PC-3 (cell line): ENCODE data around the gene KCNJ15. TPM values are rescaled to one million over a fixed set of nuclear protein-coding genes. Genes with fewer than 3 reads are reported as not detected.

Source experiments
- ATAC-seq: fragments of 200-7000 bp; cut with Tn5 transposase; 2 replicates; pipeline ENCODE4 v1.9.1; 2020; ENCODE audit warnings: mild to moderate bottlenecking, moderate library complexity
- BruUV-seq: library from RNA; stranded (reverse); fragments of 400-500 nt; replicated peaks from 2 replicates; lab custom pipeline; 2021; lab: Mats Ljungman, UMichigan
- CTCF ChIA-PET: fragments of 300-600 bp; sonication (Branson Sonifier 250); formaldehyde crosslinking; loops from one replicate; lab custom pipeline; 2022; ENCODE audit warnings: antibody characterized with exemption; lab: Charles Lee
- POLR2A ChIA-PET: fragments of 300-600 bp; sonication (Branson Sonifier 250); formaldehyde crosslinking; loops from one replicate; lab custom pipeline; 2022; ENCODE audit warnings: antibody characterized with exemption; ENCODE audit not compliant: unreplicated experiment; lab: Charles Lee
- DNase-seq: peaks from one replicate; pipeline ENCODE4 v3.0.0-alpha.2; 2015
- H2AFZ ChIP-seq: fragments of 300-600 bp; sonication (generic); 2 replicates; pipeline ENCODE4 v1.6.0; 2016; ENCODE audit warnings: antibody characterized with exemption, low read length
- H3F3A ChIP-seq: fragments of 300-600 bp; sonication (generic); one replicate; pipeline ENCODE4 v1.6.0; 2017; ENCODE audit warnings: antibody characterized with exemption, low read length, control low read depth, mild to moderate bottlenecking; ENCODE audit not compliant: unreplicated experiment
- H3K27ac ChIP-seq: fragments of 300-600 bp; sonication (generic); 2 replicates; pipeline ENCODE4 v1.5.1; 2016; ENCODE audit warnings: mild to moderate bottlenecking, low read length
- H3K27me3 ChIP-seq: fragments of 300-600 bp; sonication (generic); 2 replicates; pipeline ENCODE4 v1.6.1; 2016; ENCODE audit warnings: low read length, mixed read lengths
- H3K36me3 ChIP-seq: fragments of 300-600 bp; sonication (generic); 2 replicates; pipeline ENCODE4 v1.6.1; 2016; ENCODE audit warnings: low read depth, mixed run types, low read length, mixed read lengths
- H3K4me1 ChIP-seq: fragments of 300-600 bp; sonication (generic); 2 replicates; pipeline ENCODE4 v1.5.1; 2016; ENCODE audit warnings: low read length; ENCODE audit not compliant: insufficient read depth
- H3K4me2 ChIP-seq: fragments of 300-600 bp; sonication (generic); 2 replicates; pipeline ENCODE4 v1.6.0; 2016; ENCODE audit warnings: low read length
- H3K4me3 ChIP-seq: fragments of 300-600 bp; sonication (generic); 2 replicates; pipeline ENCODE4 v1.5.1; 2016; ENCODE audit warnings: mild to moderate bottlenecking, low read length, mixed read lengths
- H3K79me2 ChIP-seq: fragments of 300-600 bp; sonication (generic); 2 replicates; pipeline ENCODE4 v1.6.1; 2017; ENCODE audit warnings: low read length, mixed read lengths
- H3K9ac ChIP-seq: fragments of 300-600 bp; sonication (generic); 2 replicates; pipeline ENCODE4 v1.6.0; 2016; ENCODE audit warnings: mild to moderate bottlenecking, low read length
- H3K9me2 ChIP-seq: fragments of 300-600 bp; sonication (generic); replicated peaks from 2 replicates; pipeline ENCODE4 v1.6.1; 2016; ENCODE audit warnings: mixed run types, low read length, mixed read lengths
- H3K9me3 ChIP-seq: fragments of 300-600 bp; sonication (generic); 2 replicates; pipeline ENCODE4 v1.6.1; 2016; ENCODE audit warnings: low read length, mixed read lengths
- H4K20me1 ChIP-seq: fragments of 300-600 bp; sonication (generic); 2 replicates; pipeline ENCODE4 v1.6.1; 2016; ENCODE audit warnings: low read length, mixed read lengths
- EZH2 ChIP-seq: fragments of 300-600 bp; sonication (generic); IDR thresholded peaks from one replicate; pipeline ENCODE4 v1.6.1; 2017; ENCODE audit warnings: antibody characterized with exemption, mild to moderate bottlenecking, low read length; ENCODE audit not compliant: unreplicated experiment
- EZH2phosphoT487 ChIP-seq: fragments of 300-600 bp; sonication (generic); IDR thresholded peaks from 2 replicates; pipeline ENCODE4 v1.6.1; 2018; ENCODE audit warnings: mild to moderate bottlenecking, antibody characterized with exemption, low read length, borderline replicate concordance
- intact Hi-C: fragments of 100-400 bp; cut with micrococcal nuclease; formaldehyde crosslinking; loops from 2 replicates; pipeline ENCODE4 v1.9.0; 2023
- total RNA-seq: library from RNA; depleted of rRNA; stranded (reverse); fragments of >200 nt; gene quantifications from 2 replicates; pipeline ENCODE4 v1.2.3, GENCODE V29; 2014
- TF ChIP-seq, protein P1 (sequence below): fragments of 300-600 bp; sonication (generic); conservative IDR thresholded peaks from 2 replicates; pipeline ENCODE4 v1.5.1; 2017; ENCODE audit warnings: antibody characterized with exemption, low read depth, mild to moderate bottlenecking, low read length

The KCNJ15 gene
- total RNA-seq, 1 experiment from 2014 or later = 0.26 TPM

DNA sequence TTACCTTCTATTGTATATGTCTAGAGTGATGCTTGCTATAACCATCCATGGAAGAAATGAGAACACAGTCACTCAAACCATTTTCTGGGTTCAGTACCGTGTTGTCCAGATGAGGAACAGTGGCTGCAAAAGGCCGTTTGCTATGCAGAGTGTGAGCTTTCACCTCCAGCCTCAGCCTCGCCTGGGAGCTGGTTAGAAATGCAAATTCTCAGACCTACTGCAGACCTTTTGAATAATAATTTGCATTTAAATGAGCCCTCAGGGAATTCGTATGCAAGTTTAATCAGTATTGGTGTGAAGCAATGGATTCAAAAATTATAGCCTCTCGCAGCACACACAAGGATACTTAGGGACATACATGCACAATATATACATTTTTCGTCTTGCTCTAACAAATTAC lies 24.1 kb downstream of the KCNJ15 start:
- H3K27me3 ChIP-seq = no peaks in the 10 kb centered on the region
- no peak overlapping the region for H2AFZ ChIP-seq
- ATAC-seq (no peak), DNase-seq (no peak)
- H4K20me1 ChIP-seq = no peaks in the 10 kb centered on the region
- no peak overlapping the region for H3K4me3 ChIP-seq
- H3K4me1 ChIP-seq = peaks cover 20% of the 10 kb centered on the region
- H3K79me2 ChIP-seq = no peaks in the 10 kb centered on the region
- no peak for TF ChIP-seq EZH2
- TF ChIP-seq EZH2phosphoT487 = no peak
- TF ChIP-seq, protein P1, sequence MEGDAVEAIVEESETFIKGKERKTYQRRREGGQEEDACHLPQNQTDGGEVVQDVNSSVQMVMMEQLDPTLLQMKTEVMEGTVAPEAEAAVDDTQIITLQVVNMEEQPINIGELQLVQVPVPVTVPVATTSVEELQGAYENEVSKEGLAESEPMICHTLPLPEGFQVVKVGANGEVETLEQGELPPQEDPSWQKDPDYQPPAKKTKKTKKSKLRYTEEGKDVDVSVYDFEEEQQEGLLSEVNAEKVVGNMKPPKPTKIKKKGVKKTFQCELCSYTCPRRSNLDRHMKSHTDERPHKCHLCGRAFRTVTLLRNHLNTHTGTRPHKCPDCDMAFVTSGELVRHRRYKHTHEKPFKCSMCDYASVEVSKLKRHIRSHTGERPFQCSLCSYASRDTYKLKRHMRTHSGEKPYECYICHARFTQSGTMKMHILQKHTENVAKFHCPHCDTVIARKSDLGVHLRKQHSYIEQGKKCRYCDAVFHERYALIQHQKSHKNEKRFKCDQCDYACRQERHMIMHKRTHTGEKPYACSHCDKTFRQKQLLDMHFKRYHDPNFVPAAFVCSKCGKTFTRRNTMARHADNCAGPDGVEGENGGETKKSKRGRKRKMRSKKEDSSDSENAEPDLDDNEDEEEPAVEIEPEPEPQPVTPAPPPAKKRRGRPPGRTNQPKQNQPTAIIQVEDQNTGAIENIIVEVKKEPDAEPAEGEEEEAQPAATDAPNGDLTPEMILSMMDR = no peak
- H3K9ac ChIP-seq = no peak overlapping the region
- peaks cover 4% of the 10 kb centered on the region for H3F3A ChIP-seq
- H3K9me3 ChIP-seq = no peaks in the 10 kb centered on the region
- CTCF ChIA-PET = no interaction called here
- no peak overlapping the region for H3K27ac ChIP-seq
- no peaks in the 10 kb centered on the region for H3K9me2 ChIP-seq
- no TSS peak for BruUV-seq
- no peaks in the 10 kb centered on the region for H3K36me3 ChIP-seq
- POLR2A ChIA-PET = no interaction called here
- intact Hi-C loops = no loop called here
- H3K4me2 ChIP-seq = no peak overlapping the region

DNA sequence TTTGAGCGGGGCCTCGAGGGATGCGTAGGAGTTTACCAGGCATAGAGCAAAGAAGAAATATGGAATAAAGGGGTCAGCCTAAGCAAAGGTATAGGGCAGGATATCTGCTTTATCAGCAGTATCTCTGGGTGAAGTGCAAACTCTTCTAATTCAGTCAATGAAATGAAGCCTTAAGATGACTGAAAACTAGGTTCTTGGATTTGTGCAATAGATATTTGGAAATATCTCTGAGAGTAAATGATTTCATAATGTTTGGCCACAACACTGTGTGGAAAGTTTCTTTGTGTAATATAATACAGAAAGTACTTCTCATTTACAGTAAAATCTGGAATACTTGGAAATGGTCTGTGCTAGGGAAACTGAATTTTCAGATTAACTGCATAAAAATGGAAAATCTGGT lies 26.1 kb downstream of the KCNJ15 start:
- H3K9ac ChIP-seq = no peak overlapping the region
- H3K4me1 ChIP-seq = peaks cover 13% of the 10 kb centered on the region
- H3K36me3 ChIP-seq = no peaks in the 10 kb centered on the region
- no peak overlapping the region for H2AFZ ChIP-seq
- H3K27ac ChIP-seq = no peak overlapping the region
- ATAC-seq = no peak
- ChIA-PET CTCF (no interaction called here), POLR2A (no interaction called here)
- no peaks in the 10 kb centered on the region for H3K27me3 ChIP-seq
- BruUV-seq = no TSS peak
- H3K9me3 ChIP-seq = no peaks in the 10 kb centered on the region
- no peaks in the 10 kb centered on the region for H4K20me1 ChIP-seq
- no peaks in the 10 kb centered on the region for H3K79me2 ChIP-seq
- no peak overlapping the region for H3K4me3 ChIP-seq
- no peak for DNase-seq
- peaks cover 4% of the 10 kb centered on the region for H3F3A ChIP-seq
- TF ChIP-seq EZH2 (no peak), EZH2phosphoT487 (no peak)
- TF ChIP-seq, protein P1 = no peak
- intact Hi-C loops = no loop called here
- H3K9me2 ChIP-seq = no peaks in the 10 kb centered on the region
- no peak overlapping the region for H3K4me2 ChIP-seq

DNA sequence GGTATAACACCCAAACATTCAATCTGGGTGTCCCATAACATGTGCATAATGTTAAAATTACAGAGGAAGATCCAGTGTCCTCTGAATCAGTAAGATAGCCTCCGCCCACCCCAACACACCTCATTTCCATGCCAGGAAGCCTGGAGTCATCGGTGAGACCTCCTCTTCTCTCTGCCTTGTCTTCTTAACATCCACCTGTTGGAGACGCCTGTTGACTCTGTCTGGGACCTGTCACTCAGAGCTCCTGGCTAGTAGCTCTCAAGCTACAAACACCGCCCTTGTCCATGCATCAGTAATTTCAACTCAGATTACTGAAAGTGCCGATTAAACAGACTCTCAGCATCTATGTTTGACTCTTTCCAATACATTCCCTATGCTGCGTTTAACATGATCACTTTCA lies 27.4 kb downstream of the KCNJ15 start:
- H3K4me1 ChIP-seq = peaks cover 2% of the 10 kb centered on the region
- H3K4me2 ChIP-seq = no peak overlapping the region
- H3K9ac ChIP-seq = no peak overlapping the region
- no peaks in the 10 kb centered on the region for H4K20me1 ChIP-seq
- H3K9me2 ChIP-seq = no peaks in the 10 kb centered on the region
- H3K27ac ChIP-seq = no peak overlapping the region
- no TSS peak for BruUV-seq
- H2AFZ ChIP-seq = no peak overlapping the region
- TF ChIP-seq EZH2 = no peak
- TF ChIP-seq, protein P1 = no peak
- TF ChIP-seq EZH2phosphoT487 = no peak
- H3K4me3 ChIP-seq = no peak overlapping the region
- no peaks in the 10 kb centered on the region for H3K9me3 ChIP-seq
- no peaks in the 10 kb centered on the region for H3K79me2 ChIP-seq
- intact Hi-C loops = no loop called here
- CTCF ChIA-PET = no interaction called here
- POLR2A ChIA-PET = no interaction called here
- DNase-seq (no peak), ATAC-seq (no peak)
- no peaks in the 10 kb centered on the region for H3F3A ChIP-seq
- no peaks in the 10 kb centered on the region for H3K27me3 ChIP-seq
- H3K36me3 ChIP-seq = no peaks in the 10 kb centered on the region
